ENCODE data around the gene GSTA4.
"Not testable (repeated sequence)": the region's sequence is repeated elsewhere in the genome, so short reads cannot be mapped to it uniquely, and the experiment has no call there.

GSTA4 gene

GRCh38 chr6:52955871-52956270, 39.2 kb downstream of the GSTA4 start:
- H3K9me3 ChIP-seq (ENCODE audit: insufficient read depth, low read length) = no peaks in the 10 kb centered on the region
- TF ChIP-seq EZH2phosphoT487 (conservative IDR thresholded peaks at IDR 0.05; ENCODE audit: low read length) (no peak), CTCF (IDR thresholded peaks at IDR 0.05; ENCODE audit: insufficient read depth, low read length, poor library complexity, severe bottlenecking) (no peak)
- H3K36me3 ChIP-seq (ENCODE audit: low read length) = no peaks in the 10 kb centered on the region
- no peak overlapping the region for H3K27ac ChIP-seq (ENCODE audit: low read depth, low read length)
- H3K79me2 ChIP-seq (ENCODE audit: insufficient read depth, low read length) = no peaks in the 10 kb centered on the region
- H2AFZ ChIP-seq (ENCODE audit: low read depth, low read length, severe bottlenecking) = no peak overlapping the region
- H3K4me3 ChIP-seq (ENCODE audit: insufficient read depth, low read length, poor library complexity, severe bottlenecking) = no peak overlapping the region
- H4K20me1 ChIP-seq (ENCODE audit: low read depth, low read length) = no peaks in the 10 kb centered on the region
- H3K9ac ChIP-seq (ENCODE audit: low read length) = no peak overlapping the region
- H3F3A ChIP-seq (ENCODE audit: insufficient read depth) = no peaks in the 10 kb centered on the region
- H3K4me2 ChIP-seq (ENCODE audit: low read depth, low read length, poor library complexity, severe bottlenecking) = no peak overlapping the region
- H3K27me3 ChIP-seq (ENCODE audit: low read length) = no peaks in the 10 kb centered on the region
- H3K9me2 ChIP-seq (replicated peaks; ENCODE audit: insufficient read depth, low read length) = no peaks in the 10 kb centered on the region

- no peak for TF ChIP-seq EZH2phosphoT487 (conservative IDR thresholded peaks at IDR 0.05; ENCODE audit: low read length)
- no peak for TF ChIP-seq CTCF (IDR thresholded peaks at IDR 0.05; ENCODE audit: insufficient read depth, low read length, poor library complexity, severe bottlenecking)
- H3K9me2 ChIP-seq (replicated peaks; ENCODE audit: insufficient read depth, low read length) = no peaks in the 10 kb centered on the region
- H3K27ac ChIP-seq (ENCODE audit: low read depth, low read length) = no peak overlapping the region
- H3K9me3 ChIP-seq (ENCODE audit: insufficient read depth, low read length) = no peaks in the 10 kb centered on the region
- no peak overlapping the region for H3K9ac ChIP-seq (ENCODE audit: low read length)
- H3K4me3 ChIP-seq (ENCODE audit: insufficient read depth, low read length, poor library complexity, severe bottlenecking) = no peak overlapping the region
- H3K4me2 ChIP-seq (ENCODE audit: low read depth, low read length, poor library complexity, severe bottlenecking) = no peak overlapping the region
- no peaks in the 10 kb centered on the region for H3F3A ChIP-seq (ENCODE audit: insufficient read depth)
- H3K27me3 ChIP-seq (ENCODE audit: low read length) = no peaks in the 10 kb centered on the region
- H4K20me1 ChIP-seq (ENCODE audit: low read depth, low read length) = no peaks in the 10 kb centered on the region
- H3K36me3 ChIP-seq (ENCODE audit: low read length) = no peaks in the 10 kb centered on the region
- no peak overlapping the region for H2AFZ ChIP-seq (ENCODE audit: low read depth, low read length, severe bottlenecking)
- no peaks in the 10 kb centered on the region for H3K79me2 ChIP-seq (ENCODE audit: insufficient read depth, low read length)
These were observed 40.9 kb downstream of the GSTA4 start for GRCh38 chr6:52953911-52954839.

GRCh38 chr6:52946306-52946705, 48.8 kb downstream of the GSTA4 start:
- Histone ChIP-seq H3K36me3 (ENCODE audit: low read length) (no peaks in the 10 kb centered on the region), H4K20me1 (ENCODE audit: low read depth, low read length) (no peaks in the 10 kb centered on the region), H3K4me2 (ENCODE audit: low read depth, low read length, poor library complexity, severe bottlenecking) (no peak overlapping the region), H3F3A (ENCODE audit: insufficient read depth) (no peaks in the 10 kb centered on the region), H3K9me2 (replicated peaks; ENCODE audit: insufficient read depth, low read length) (no peaks in the 10 kb centered on the region), H3K27ac (ENCODE audit: low read depth, low read length) (no peak overlapping the region), H2AFZ (ENCODE audit: low read depth, low read length, severe bottlenecking) (no peak overlapping the region), H3K79me2 (ENCODE audit: insufficient read depth, low read length) (no peaks in the 10 kb centered on the region), H3K27me3 (ENCODE audit: low read length) (no peaks in the 10 kb centered on the region), H3K4me3 (ENCODE audit: insufficient read depth, low read length, poor library complexity, severe bottlenecking) (no peak overlapping the region), H3K9me3 (ENCODE audit: insufficient read depth, low read length) (no peaks in the 10 kb centered on the region), H3K9ac (ENCODE audit: low read length) (no peak overlapping the region)
- TF ChIP-seq CTCF (IDR thresholded peaks at IDR 0.05; ENCODE audit: insufficient read depth, low read length, poor library complexity, severe bottlenecking) (no peak), EZH2phosphoT487 (conservative IDR thresholded peaks at IDR 0.05; ENCODE audit: low read length) (no peak)

- not testable (repeated sequence) for H3F3A ChIP-seq (ENCODE audit: insufficient read depth); H3K36me3 ChIP-seq (ENCODE audit: low read length); H3K9me3 ChIP-seq (ENCODE audit: insufficient read depth, low read length); H3K9ac ChIP-seq (ENCODE audit: low read length); H4K20me1 ChIP-seq (ENCODE audit: low read depth, low read length); H3K79me2 ChIP-seq (ENCODE audit: insufficient read depth, low read length); H3K4me3 ChIP-seq (ENCODE audit: insufficient read depth, low read length, poor library complexity, severe bottlenecking); H3K9me2 ChIP-seq (replicated peaks; ENCODE audit: insufficient read depth, low read length); H3K4me2 ChIP-seq (ENCODE audit: low read depth, low read length, poor library complexity, severe bottlenecking); H3K27ac ChIP-seq (ENCODE audit: low read depth, low read length); H2AFZ ChIP-seq (ENCODE audit: low read depth, low read length, severe bottlenecking); H3K27me3 ChIP-seq (ENCODE audit: low read length)
These were observed 52.3 kb downstream of the GSTA4 start for GRCh38 chr6:52942821-52943220.
